Glutamatergic neuron (in vitro differentiated cells): Measurements from ENCODE around the gene AFG3L2. TPM values are rescaled to one million over a fixed set of nuclear protein-coding genes. Genes with fewer than 3 reads are reported as not detected.

Experiments
- DNase-seq: peaks from one replicate; pipeline ENCODE4 v3.0.0; 2022
- H3K27ac Mint-ChIP-seq: one replicate; pipeline ENCODE4 v1.8.0; 2020; ENCODE audit warnings: mild to moderate bottlenecking, mixed read lengths, inconsistent platforms; ENCODE audit not compliant: unreplicated experiment
- H3K27me3 Mint-ChIP-seq: one replicate; pipeline ENCODE4 v1.8.0; 2020; ENCODE audit warnings: mild to moderate bottlenecking, moderate library complexity, mixed read lengths, inconsistent platforms; ENCODE audit not compliant: unreplicated experiment
- H3K36me3 Mint-ChIP-seq: one replicate; pipeline ENCODE4 v1.8.0; 2020; ENCODE audit warnings: mild to moderate bottlenecking, mixed read lengths, inconsistent platforms; ENCODE audit not compliant: unreplicated experiment
- H3K4me1 Mint-ChIP-seq: one replicate; pipeline ENCODE4 v1.8.0; 2020; ENCODE audit warnings: mild to moderate bottlenecking, low read depth, mixed read lengths, inconsistent platforms; ENCODE audit not compliant: unreplicated experiment
- H3K4me3 Mint-ChIP-seq: one replicate; pipeline ENCODE4 v1.8.0; 2020; ENCODE audit warnings: mild to moderate bottlenecking, mixed read lengths, inconsistent platforms; ENCODE audit not compliant: unreplicated experiment
- H3K9me3 Mint-ChIP-seq: one replicate; pipeline ENCODE4 v1.8.0; 2020; ENCODE audit warnings: mild to moderate bottlenecking, moderate library complexity, mixed read lengths, inconsistent platforms; ENCODE audit not compliant: unreplicated experiment
- total RNA-seq: library from RNA; stranded (reverse); fragmentation: NEBNext Ultra II Directional; extraction: Animal tissue kit (Norgen Biotek cat#: 25700); gene quantifications from one replicate; pipeline ENCODE4 v1.2.1, GENCODE V29; 2021; ENCODE audit not compliant: unreplicated experiment
- TF ChIP-seq, protein P1 (sequence below): fragments of 200-600 bp; sonication (generic); IDR thresholded peaks from one replicate; pipeline ENCODE4 v1.5.0; 2021; ENCODE audit not compliant: partially characterized antibody, unreplicated experiment

Gene AFG3L2
- total RNA-seq, 1 donor from 2014 or later, result 46.7 TPM

DNA sequence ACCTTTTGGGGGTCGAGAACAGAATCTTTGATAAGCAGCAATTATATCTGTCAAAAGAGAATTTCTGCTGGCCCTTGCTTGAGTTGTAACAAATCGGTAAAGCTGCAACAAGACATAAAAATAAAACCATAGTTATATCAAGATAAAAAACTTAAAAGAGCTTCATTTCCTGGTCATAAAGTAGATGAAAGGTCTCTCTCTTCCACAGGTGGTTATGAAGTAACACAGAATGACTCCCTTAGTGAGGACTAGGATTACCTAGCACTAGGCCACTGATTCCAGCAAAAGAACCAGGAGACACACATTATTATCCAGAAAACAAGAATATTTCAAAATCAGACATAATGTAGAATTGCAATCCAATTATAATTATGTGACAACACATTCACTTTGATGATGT lies 5.4 kb downstream of the AFG3L2 start:
- DNase-seq, result no peak
- Mint-ChIP-seq H3K9me3 (peaks cover 9% of the 10 kb centered on the region), H3K36me3 (no peaks in the 10 kb centered on the region), H3K27ac (no peak overlapping the region), H3K4me1 (peaks cover 21% of the 10 kb centered on the region), H3K4me3 (no peak overlapping the region), H3K27me3 (peaks cover 4% of the 10 kb centered on the region)
- TF ChIP-seq, protein P1, sequence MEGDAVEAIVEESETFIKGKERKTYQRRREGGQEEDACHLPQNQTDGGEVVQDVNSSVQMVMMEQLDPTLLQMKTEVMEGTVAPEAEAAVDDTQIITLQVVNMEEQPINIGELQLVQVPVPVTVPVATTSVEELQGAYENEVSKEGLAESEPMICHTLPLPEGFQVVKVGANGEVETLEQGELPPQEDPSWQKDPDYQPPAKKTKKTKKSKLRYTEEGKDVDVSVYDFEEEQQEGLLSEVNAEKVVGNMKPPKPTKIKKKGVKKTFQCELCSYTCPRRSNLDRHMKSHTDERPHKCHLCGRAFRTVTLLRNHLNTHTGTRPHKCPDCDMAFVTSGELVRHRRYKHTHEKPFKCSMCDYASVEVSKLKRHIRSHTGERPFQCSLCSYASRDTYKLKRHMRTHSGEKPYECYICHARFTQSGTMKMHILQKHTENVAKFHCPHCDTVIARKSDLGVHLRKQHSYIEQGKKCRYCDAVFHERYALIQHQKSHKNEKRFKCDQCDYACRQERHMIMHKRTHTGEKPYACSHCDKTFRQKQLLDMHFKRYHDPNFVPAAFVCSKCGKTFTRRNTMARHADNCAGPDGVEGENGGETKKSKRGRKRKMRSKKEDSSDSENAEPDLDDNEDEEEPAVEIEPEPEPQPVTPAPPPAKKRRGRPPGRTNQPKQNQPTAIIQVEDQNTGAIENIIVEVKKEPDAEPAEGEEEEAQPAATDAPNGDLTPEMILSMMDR, result no peak

DNA sequence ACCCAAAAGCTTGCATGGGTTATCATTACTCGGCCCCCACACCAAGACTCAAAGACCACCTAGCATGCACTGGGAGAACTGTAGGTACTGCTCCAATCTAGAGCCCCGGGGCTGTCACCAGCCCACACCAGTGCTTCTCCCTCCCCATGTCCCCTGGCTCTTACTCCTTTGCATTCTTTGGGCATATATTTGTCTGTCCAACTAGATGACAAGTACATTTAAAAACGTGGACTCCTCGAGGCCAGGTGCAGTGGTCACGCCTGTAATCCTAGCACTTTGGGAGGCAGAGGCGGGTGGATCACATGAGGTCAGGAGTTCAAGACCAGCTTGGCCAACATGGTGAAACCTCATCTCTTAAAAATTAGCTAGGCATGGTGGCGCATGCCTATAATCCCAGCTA lies 7.8 kb downstream of the AFG3L2 start:
- Mint-ChIP-seq H3K36me3 (no peaks in the 10 kb centered on the region), H3K9me3 (peaks cover 3% of the 10 kb centered on the region), H3K27me3 (peaks cover 1% of the 10 kb centered on the region)

DNA sequence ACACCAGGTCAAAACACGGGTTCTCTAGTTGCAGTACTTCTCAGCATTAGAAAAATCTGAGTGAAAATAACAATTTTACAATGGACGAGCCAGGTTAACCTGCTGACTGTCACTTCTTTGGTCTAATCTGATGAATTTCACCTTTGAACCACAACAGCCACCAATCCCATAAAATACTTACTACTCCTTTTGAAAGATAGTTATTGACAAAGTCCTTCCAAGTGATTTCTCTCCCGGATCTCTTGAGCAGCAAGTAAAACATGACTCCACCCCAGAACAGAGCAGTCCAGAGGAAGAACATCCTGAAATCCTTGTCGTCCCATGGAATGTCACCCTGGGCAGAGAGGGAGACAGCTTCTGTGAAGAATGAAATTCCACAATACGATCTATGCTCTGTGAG lies 10.2 kb downstream of the AFG3L2 start:
- DNase-seq, result no peak
- TF ChIP-seq, protein P1, result no peak
- H3K27ac Mint-ChIP-seq, result peak overlapping the region; percentile 24
- peaks cover 3% of the 10 kb centered on the region for H3K9me3 Mint-ChIP-seq
- no peak overlapping the region for H3K4me3 Mint-ChIP-seq
- H3K36me3 Mint-ChIP-seq, result no peaks in the 10 kb centered on the region
- H3K27me3 Mint-ChIP-seq, result no peaks in the 10 kb centered on the region
- H3K4me1 Mint-ChIP-seq, result peaks cover 9% of the 10 kb centered on the region

More for the DNA sequence above, 7.8 kb downstream of the AFG3L2 start:
- TF ChIP-seq, protein P1, result no peak
- DNase-seq, result no peak
- no peak overlapping the region for H3K4me3 Mint-ChIP-seq
- H3K4me1 Mint-ChIP-seq, result peaks cover 17% of the 10 kb centered on the region
- no peak overlapping the region for H3K27ac Mint-ChIP-seq

DNA sequence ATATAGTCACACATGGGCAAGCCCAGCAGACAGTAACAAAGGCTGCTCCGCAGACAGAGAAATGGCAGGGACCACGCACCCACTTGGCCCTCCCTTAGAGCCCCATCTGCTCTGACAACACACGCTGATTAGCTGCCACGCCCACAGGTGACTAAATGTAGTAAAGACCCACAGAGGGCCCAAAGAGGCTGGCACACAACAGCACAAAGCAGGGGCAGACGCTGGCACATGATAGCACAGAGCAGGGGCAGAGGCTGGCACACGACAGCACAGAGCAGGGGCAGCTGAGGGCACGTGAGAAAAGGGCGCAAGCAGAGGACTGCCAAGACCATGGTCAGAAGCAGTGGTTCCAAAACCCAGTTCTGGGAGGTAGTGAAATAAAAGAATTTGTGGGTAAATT lies 10.6 kb downstream of the AFG3L2 start:
- DNase-seq, result no peak
- peaks cover 3% of the 10 kb centered on the region for H3K9me3 Mint-ChIP-seq
- H3K27me3 Mint-ChIP-seq, result no peaks in the 10 kb centered on the region
- TF ChIP-seq, protein P1, result no peak
- H3K36me3 Mint-ChIP-seq, result no peaks in the 10 kb centered on the region
- H3K4me3 Mint-ChIP-seq, result no peak overlapping the region
- H3K4me1 Mint-ChIP-seq, result peaks cover 9% of the 10 kb centered on the region
- H3K27ac Mint-ChIP-seq, result no peak overlapping the region

DNA sequence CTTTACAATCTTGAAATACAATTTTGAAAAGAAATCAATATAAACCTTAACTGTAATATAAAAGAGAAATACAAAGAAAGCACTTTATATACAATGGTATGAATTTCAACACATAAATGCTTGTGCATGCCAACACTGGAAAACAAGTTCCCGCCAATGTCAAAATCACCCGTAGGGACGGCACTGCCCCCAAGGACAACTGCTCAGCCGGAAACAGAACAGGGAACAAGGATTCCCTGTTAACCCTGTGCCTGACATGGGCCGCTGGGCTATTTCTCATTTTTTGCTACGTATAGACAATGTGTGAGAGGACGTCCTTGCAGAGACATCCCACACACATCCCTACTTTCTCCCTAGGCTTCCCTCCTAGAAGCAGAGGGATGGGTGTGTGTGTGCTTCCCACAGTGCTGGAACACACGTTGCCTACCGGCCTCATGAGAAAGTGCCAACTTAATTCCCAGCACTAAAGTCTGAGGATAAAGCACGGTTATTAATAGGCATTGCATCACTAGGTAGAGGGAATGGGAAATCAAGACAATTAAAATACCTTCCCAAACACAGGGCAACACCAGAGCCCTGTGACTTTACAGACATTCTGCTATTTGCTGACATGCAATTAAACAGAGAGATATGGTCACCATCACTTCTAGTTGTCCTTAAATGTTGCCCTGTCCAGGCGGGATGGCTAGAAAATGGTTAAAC lies 14.4 kb downstream of the AFG3L2 start:
- peaks cover 2% of the 10 kb centered on the region for H3K27me3 Mint-ChIP-seq
- H3K4me3 Mint-ChIP-seq, result no peak overlapping the region
- H3K27ac Mint-ChIP-seq, result no peak overlapping the region
- peaks cover 9% of the 10 kb centered on the region for H3K4me1 Mint-ChIP-seq
- peaks cover 3% of the 10 kb centered on the region for H3K9me3 Mint-ChIP-seq
- H3K36me3 Mint-ChIP-seq, result no peaks in the 10 kb centered on the region
- TF ChIP-seq, protein P1, result no peak
- DNase-seq, result no peak
